ENCODE data around the gene C19orf38.
A peak's percentile ranks its signal among the peaks of the same experiment; 100 is the strongest.
"Not testable (repeated sequence)": the region's sequence is repeated elsewhere in the genome, so short reads cannot be mapped to it uniquely, and the experiment has no call there.

C19orf38 gene

DNA sequence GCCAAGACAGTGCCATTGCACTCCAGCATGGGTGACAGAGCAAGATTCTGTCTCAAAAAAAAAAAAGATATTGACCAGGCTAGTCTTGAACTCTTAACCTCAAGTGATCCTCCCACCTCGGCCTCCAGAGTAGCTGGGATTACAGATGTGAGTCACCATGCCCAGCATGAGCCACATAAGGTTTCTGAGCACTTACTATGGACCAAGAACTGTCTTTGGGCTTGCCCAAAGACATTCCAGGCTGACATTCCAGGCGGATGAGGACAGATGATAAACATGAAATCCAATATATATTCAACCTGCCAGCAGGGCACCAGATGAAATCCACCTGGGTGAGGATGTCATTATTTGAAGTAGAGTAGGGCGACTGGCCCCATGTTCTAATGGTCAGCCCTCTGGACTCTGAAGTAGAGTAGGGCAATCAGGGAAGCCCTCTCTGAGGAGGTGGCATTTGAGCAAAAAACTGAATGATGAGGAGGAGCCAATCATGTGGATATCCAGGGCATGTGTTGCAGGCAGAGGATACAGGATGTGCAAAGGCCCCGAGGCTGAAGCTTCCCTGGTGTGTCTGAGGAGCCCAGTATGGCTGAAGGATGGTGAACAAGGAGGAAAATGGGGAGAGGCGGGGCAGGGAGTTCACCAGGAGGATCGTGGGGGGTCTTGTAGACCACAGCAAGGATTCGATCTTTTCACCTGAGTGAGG, 4.0 kb downstream of the C19orf38 start:
- DNase-seq, result no peak

GRCh38 chr19:10852941-10853340, 4.7 kb downstream of the C19orf38 start:
- no peak for DNase-seq

DNA sequence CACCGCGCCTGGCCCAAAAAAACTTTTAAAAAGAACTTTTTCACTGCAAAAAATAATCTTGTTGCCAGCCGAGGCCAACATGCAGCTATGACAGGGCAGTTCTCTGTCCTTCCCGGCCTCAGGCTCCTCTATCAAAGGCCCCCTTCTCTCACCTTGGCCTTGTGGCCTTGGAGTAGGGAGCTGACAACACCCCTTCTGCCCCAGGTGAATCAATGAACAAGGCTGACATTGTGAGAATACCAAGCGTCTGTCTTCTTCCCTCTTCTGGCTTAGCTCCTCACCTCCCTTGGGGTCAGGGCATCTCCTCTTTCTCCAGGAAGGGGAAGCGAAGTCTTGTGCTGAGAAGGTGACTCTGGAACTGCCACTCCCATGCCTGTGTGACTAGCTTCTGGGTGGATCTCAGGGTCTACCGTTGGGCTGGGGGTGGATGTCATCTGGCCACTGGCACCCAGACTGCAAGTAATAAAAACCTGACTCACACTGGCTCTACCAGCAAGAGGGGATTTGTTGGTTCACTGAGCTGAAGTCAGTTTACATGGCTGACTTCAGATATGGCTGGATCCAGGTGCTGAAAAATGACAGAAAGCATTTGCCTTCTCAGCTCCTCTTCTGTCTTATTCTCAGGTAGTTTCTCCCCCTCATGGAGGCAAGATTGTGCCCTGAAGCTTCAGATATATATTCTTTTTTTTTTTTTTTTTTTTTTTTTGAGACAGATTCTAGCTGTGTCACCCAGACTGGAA, 6.3 kb downstream of the C19orf38 start:
- no peak for DNase-seq

- peak in 1 of 3 experiments; percentile 30 for DNase-seq
Observed at GRCh38 chr19:10855879-10856522, 7.8 kb downstream of the C19orf38 start.

- DNase-seq, result not testable (repeated sequence)
Observed at GRCh38 chr19:10856899-10857298, 8.7 kb downstream of the C19orf38 start.

- peak in 1 of 3 experiments; percentile 10 for DNase-seq
Observed at GRCh38 chr19:10858204-10858828, 10.1 kb downstream of the C19orf38 start.

DNA sequence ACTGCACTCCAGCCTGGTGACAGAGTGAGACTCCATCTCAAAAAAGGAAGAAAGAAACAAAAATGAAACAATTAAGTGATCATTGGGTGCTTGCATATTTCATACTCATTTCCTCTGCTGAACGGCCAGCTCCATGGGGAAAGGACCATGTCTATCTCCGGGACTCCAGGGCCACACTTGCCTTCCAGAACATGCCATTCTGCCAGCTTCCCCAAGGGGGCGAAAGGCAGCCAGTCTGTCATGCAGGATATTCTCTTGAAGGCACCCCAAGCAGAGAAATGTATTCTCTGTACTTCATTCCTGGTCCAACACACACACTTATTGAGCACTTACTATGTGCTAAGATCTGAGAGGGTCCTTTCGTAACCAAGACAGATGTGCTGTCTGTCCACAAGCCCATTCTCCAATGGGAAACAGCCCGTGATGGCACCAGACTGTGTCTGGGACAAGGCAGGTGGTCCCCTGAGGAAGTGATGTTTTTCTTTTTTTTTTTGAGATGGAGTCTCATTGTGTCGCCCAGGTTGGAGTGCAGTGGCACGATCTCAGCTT, 13.0 kb downstream of the C19orf38 start:
- no peak for DNase-seq

DNA sequence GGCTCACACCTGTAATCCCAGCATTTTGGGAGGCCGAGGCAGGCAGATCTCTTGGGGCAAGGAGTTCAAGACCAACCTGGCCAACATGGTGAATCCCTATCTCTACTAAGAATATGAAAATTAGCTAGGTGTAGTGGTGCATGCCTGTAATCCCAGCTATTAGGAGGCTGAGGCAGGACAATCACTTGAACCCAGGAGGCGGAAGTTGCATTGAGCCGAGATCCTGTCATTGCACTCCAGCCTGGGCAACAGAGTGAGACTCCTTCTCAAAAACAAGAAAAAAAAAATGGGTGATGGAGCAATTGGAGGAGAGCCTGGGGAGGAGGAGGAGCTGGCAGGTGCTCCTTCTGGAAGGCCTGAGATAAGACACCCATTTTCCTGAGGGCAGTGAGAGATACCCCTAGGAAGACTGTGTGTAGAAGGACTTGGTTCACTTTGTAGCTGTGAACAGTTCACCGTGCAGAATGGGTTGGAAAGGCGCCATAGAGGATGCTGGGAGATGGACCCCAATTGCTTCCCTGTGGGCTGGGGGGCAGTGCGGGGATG, 14.4 kb downstream of the C19orf38 start:
- DNase-seq, result no peak

DNA sequence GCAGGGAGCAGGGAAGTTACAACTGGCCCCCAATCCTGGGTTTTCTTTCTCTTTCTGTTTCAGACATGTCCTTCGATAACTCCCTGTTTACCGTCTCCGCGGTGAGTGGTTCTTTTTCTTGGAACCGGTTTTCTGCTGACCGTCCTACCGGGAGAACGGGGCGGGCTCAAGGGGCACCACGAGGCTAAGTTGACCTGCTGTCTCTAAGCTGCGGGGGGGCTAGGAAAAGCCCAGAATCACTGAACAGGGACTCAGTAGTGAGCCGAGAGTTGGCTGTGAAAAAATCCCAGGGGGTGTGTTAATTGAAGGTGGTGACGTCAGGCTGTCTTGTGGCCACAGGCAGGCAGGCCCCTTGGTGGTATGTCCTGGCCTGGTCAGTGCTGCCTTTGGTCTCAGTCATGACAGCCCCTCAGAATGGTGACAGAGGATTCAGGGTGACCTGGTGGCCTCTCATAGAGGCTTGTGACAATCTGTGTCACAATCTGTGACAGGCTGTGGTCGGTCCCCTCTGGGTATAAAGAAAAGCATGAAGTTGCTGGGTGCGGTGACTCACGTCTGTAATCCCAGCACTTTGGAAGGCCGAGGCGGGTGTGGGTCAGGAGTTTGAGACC, 15.0 kb downstream of the C19orf38 start:
- no peak for DNase-seq

- DNase-seq, result peak; percentile 41 to 87 (median 65)
Observed at GRCh38 chr19:10864538-10864899, 16.3 kb downstream of the C19orf38 start.

- no peak for DNase-seq
Observed at GRCh38 chr19:10866495-10866894, 18.3 kb downstream of the C19orf38 start.

GRCh38 chr19:10868872-10869547, 20.8 kb downstream of the C19orf38 start:
- no peak for DNase-seq

DNA sequence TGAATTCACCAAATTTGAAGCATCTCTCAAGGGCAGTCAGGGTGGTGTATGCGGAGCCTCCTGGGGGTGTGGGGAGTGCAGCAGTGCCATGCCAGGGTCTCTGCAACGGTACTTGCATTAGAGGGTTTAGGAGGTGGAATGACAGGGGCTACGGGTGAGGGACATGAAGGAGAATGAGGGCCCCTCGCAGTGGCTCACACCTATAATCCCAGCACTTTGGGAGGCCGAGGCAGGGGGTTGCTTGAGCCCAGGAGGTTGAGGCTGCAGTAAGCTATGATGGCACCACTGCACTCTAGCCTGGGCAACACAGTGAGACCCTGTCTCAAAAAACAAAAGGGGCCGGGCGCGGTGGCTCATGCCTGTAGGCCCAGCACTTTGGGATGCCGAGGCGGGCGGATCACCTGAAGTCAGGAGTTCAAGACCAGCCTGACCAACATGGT, 21.7 kb downstream of the C19orf38 start:
- not testable (repeated sequence) for DNase-seq

GRCh38 chr19:10870501-10870954, 22.3 kb downstream of the C19orf38 start:
- no peak for DNase-seq

- peak; percentile 99 to 100 (median 99) for DNase-seq
Observed at GRCh38 chr19:10870955-10871603, 22.9 kb downstream of the C19orf38 start, which contains the start of gene CARM1. CARM1 (plus strand) TSS chr19:10871553; CDS start chr19:10871703, 150 bp downstream.

DNA sequence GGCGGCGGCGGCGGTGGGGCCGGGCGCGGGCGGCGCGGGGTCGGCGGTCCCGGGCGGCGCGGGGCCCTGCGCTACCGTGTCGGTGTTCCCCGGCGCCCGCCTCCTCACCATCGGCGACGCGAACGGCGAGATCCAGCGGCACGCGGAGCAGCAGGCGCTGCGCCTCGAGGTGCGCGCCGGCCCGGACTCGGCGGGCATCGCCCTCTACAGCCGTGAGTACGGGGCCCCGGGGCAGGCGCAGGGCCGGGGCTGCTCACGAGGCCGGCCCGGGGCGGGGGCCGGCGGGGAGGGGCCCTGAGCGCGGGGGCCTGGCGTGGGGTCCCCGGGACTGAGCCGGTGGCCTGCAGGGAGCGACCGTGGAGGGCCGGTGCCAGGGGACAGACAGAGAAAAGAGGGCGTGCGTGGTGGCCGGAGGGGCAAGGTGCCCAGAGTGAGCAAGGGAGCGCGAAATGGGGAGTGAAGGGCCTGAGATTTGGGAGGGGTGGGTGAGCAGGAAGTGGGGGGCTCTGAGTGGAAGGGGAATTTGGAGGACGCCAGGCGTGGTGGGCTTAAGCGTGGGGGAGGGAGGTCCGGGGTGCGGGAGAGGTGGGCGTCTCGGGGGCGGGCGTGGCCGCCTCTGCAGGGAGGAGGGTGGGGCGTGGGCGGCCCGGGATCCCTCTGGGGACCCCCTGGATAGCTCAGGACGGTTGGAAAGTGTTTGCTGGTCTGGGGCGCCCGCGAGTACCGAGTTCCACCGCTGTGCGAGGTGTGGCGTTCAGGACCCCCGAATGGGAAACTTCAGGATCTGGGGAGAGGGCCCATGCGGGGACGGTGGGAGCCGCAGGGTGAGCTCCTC, 23.7 kb downstream of the C19orf38 start:
- DNase-seq, result peak in 2 of 3 experiments; percentile 70 to 80

DNA sequence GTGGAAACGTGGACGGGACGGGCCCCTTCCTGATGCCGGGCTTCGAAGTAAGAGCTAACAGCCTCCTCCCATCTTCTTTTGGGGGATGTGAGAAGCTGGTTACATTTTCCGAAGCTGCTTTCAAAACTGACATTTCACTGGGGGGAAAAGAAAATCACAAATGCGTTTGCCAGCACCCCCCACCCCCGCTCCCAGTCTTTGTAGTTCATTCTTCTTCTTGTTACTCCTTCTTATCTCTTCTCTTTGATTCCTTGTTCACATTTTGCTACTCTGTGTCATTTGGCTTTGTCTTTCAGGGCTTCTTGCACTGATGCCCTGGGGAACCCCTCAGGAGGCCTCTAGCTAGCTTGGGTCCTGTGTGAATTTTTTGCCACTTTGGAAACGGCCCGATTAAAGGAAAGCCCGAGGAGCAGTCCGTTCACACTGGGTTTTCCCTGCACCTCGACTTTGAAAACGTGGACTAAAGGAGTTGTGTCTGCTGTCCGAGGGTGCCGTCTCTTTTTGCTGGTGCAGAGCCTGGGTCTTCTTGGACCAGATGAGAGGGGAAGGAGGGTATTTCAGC, 24.4 kb downstream of the C19orf38 start:
- peak in 1 of 3 experiments; percentile 52 for DNase-seq

- no peak for DNase-seq
Observed at GRCh38 chr19:10874024-10874423, 25.8 kb downstream of the C19orf38 start.

DNA sequence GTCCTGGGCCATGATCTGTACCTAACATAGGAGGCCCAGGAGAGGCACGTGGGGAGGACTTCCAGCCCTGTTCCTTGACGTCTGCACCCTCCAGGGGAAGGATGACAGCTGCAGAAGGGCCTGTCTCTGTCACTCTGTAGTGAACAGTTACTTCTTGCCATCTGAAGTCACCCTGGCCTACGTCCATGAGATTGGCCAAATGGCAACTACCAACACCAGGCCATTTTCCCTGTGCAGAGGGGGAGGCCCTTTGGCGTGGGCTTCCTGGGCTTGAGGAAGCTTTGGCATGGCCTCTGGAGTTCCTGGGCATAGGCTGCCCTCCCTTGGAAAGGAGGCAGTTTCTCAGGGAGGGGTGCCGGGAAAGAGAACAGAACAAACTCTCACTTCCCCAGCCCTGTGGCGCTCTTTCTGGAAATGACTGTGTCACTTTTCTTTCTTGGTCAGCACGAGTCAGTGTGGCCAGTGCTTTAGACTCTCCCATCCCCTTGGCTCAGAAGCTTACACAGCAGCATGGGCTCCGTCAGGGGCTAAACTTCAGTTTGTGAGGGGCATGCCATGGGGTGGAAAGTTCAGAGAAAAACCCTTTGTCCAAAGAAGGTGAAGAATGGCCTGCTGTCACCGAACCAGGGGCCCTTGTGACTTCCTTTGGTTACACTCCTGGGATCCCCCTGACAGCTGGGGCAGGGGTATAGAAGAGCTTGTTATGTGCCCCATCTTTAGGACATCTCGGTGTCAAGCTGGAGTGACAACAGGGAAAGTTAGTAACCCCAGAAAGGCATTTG, 28.4 kb downstream of the C19orf38 start:
- DNase-seq, result no peak
